ELR (cell line): Measurements from ENCODE around the gene GYG1.
A peak's percentile ranks its signal among the peaks of the same experiment; 100 is the strongest.
"Not testable (repeated sequence)": the region's sequence is repeated elsewhere in the genome, so short reads cannot be mapped to it uniquely, and the experiment has no call there.

Experiments
- DNase-seq: peaks from one replicate; pipeline ENCODE4 v3.0.0-alpha.2; 2015; ENCODE audit warnings: low read depth

The GYG1 gene

GRCh38 chr3:148987551-148987950 is 3.8 kb upstream of the GYG1 start:
- not testable (repeated sequence) for DNase-seq

GRCh38 chr3:148990236-148990635 is 1.1 kb upstream of the GYG1 start:
- no peak for DNase-seq

GRCh38 chr3:148992027-148992634 is 791 bp downstream of the GYG1 start:
- DNase-seq = peak; percentile 62

- DNase-seq = no peak
Observed at GRCh38 chr3:148992635-148993255, 1.4 kb downstream of the GYG1 start.

GRCh38 chr3:148997623-148998022 is 6.3 kb downstream of the GYG1 start:
- no peak for DNase-seq

GRCh38 chr3:148998297-148998696 is 7.0 kb downstream of the GYG1 start:
- DNase-seq = no peak

GRCh38 chr3:148998715-148999423 is 7.5 kb downstream of the GYG1 start:
- DNase-seq = no peak

- no peak for DNase-seq
Observed at GRCh38 chr3:148999806-149000205, 8.5 kb downstream of the GYG1 start.

GRCh38 chr3:149000206-149000745 is 8.9 kb downstream of the GYG1 start:
- no peak for DNase-seq

- no peak for DNase-seq
Observed at GRCh38 chr3:149001727-149002126, 10.4 kb downstream of the GYG1 start.

- no peak for DNase-seq
Observed at GRCh38 chr3:149003653-149004305, 12.4 kb downstream of the GYG1 start.

GRCh38 chr3:149004622-149005021 is 13.3 kb downstream of the GYG1 start:
- DNase-seq = no peak

- peak; percentile 48 for DNase-seq
Observed at GRCh38 chr3:149005416-149005815, 14.1 kb downstream of the GYG1 start.

GRCh38 chr3:149007567-149008257 is 16.4 kb downstream of the GYG1 start:
- DNase-seq = no peak

GRCh38 chr3:149009732-149010131 is 18.4 kb downstream of the GYG1 start:
- peak; percentile 58 for DNase-seq

- DNase-seq = no peak
Observed at GRCh38 chr3:149010504-149010951, 19.2 kb downstream of the GYG1 start.

GRCh38 chr3:149010966-149011365 is 19.6 kb downstream of the GYG1 start:
- DNase-seq = no peak

- DNase-seq = no peak
Observed at GRCh38 chr3:149011676-149012075, 20.3 kb downstream of the GYG1 start.

- no peak for DNase-seq
Observed at GRCh38 chr3:149013726-149014125, 22.4 kb downstream of the GYG1 start.

GRCh38 chr3:149015393-149015792 is 24.1 kb downstream of the GYG1 start:
- peak; percentile 44 for DNase-seq

GRCh38 chr3:149016242-149016641 is 24.9 kb downstream of the GYG1 start:
- DNase-seq = peak; percentile 31
